ENCODE measurements around the gene TNP1.

TNP1 gene

DNA sequence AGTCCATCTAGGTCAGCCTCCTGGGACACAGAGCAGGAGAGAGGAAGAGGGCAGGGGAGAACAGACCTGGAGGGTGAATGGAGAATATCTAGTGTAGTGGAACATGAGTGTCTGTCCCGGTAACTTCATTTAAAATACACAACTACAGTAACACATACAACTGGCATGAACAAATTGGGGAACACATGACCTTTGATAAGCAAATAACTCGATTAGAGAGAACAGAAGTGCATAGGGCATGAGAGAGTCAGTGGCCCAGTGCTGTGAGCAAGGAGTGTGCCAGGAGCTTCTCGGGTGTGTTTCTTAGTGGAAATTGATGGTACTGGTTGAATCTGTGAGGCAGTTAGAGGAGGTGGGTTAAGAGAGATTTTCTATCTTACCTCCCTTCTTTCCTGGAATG is 40.8 kb downstream of the TNP1 start:
- TF ChIP-seq, protein P1, sequence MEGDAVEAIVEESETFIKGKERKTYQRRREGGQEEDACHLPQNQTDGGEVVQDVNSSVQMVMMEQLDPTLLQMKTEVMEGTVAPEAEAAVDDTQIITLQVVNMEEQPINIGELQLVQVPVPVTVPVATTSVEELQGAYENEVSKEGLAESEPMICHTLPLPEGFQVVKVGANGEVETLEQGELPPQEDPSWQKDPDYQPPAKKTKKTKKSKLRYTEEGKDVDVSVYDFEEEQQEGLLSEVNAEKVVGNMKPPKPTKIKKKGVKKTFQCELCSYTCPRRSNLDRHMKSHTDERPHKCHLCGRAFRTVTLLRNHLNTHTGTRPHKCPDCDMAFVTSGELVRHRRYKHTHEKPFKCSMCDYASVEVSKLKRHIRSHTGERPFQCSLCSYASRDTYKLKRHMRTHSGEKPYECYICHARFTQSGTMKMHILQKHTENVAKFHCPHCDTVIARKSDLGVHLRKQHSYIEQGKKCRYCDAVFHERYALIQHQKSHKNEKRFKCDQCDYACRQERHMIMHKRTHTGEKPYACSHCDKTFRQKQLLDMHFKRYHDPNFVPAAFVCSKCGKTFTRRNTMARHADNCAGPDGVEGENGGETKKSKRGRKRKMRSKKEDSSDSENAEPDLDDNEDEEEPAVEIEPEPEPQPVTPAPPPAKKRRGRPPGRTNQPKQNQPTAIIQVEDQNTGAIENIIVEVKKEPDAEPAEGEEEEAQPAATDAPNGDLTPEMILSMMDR (IDR thresholded peaks at IDR 0.05; ENCODE audit: insufficient read depth, low read depth, low read length, missing control alignments), result no peak
- no peak for DNase-seq (ENCODE audit: low read depth)
- H3K4me3 ChIP-seq (ENCODE audit: low read depth, low read length), result no peak overlapping the region

DNA sequence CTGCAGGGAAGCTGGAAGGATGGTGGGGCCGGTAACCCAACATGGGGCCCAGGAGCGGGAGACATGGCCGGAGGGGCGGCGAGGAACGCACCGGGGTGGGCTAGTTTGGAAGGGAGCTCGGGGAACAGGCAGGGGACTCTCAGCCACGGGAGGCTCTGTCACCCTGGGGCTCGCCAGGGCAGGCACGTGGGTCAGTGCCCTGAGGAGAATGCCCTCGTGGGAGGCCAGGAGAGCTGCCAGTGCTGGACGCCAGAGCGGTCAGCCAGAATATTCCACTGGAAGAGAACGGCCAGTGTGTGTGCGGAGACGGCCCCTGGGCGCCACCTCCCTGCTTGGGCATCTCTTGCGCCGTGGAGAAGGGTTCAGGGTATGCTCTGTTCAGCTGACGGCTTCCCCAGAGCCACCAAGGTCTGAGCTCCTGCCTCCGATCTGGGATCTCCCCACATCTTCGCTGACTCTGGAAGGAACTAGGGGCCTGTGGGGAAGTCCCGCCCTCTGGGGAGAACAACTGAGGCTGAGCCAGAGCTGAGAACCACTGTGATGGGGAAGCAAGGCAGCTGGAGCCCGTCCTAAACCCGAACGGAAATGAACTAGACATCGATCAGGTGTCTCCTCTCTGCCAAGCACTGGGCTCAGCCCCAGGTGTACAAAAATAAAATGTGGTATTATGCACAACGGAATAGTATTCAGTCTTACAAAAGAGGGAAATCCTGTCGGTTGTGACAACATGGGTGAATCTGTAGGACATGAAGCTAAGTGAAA is 49.3 kb downstream of the TNP1 start:
- no peak for DNase-seq (ENCODE audit: low read depth)
- TF ChIP-seq, protein P1 (IDR thresholded peaks at IDR 0.05; ENCODE audit: insufficient read depth, low read depth, low read length, missing control alignments), result no peak
- H3K4me3 ChIP-seq (ENCODE audit: low read depth, low read length), result no peak overlapping the region

All from GM12865 (cell line).